Osteoblast (primary cell): Measurements from ENCODE around the gene NEDD4L. TPM values are rescaled to one million over a fixed set of nuclear protein-coding genes. Genes with fewer than 3 reads are reported as not detected.

Experiments used
- DNase-seq: peaks from one replicate; pipeline ENCODE4 v3.0.0; 2011; ENCODE audit warnings: low spot score, mixed read lengths; ENCODE audit not compliant: insufficient read length; ENCODE audit errors: missing footprints
- H2AFZ ChIP-seq: 2 replicates; pipeline ENCODE4 v1.6.0; 2011; ENCODE audit warnings: mild to moderate bottlenecking, low read length
- H3K27ac ChIP-seq: 2 replicates; pipeline ENCODE4 v1.5.1; 2011; ENCODE audit warnings: mild to moderate bottlenecking, low read depth, low read length, moderate library complexity
- H3K27me3 ChIP-seq: 2 replicates; pipeline ENCODE4 v1.6.0; 2012; ENCODE audit warnings: mild to moderate bottlenecking, control low read depth, inconsistent platforms, low read length, moderate library complexity; ENCODE audit not compliant: insufficient read depth
- H3K36me3 ChIP-seq: 2 replicates; pipeline ENCODE4 v1.5.1; 2011; ENCODE audit warnings: mild to moderate bottlenecking, low read length, control low read depth, moderate library complexity; ENCODE audit not compliant: insufficient read depth
- H3K4me1 ChIP-seq: 2 replicates; pipeline ENCODE4 v1.5.1; 2011; ENCODE audit warnings: mild to moderate bottlenecking, low read length, control low read depth, moderate library complexity; ENCODE audit not compliant: insufficient read depth
- H3K4me2 ChIP-seq: 2 replicates; pipeline ENCODE4 v1.6.0; 2011; ENCODE audit warnings: mild to moderate bottlenecking, low read length; ENCODE audit not compliant: insufficient read depth
- H3K4me3 ChIP-seq: fragments of 200-600 bp; sonication (generic); 3 replicates; pipeline ENCODE4 v1.5.1; 2012; ENCODE audit warnings: mild to moderate bottlenecking, low read length, inconsistent platforms; ENCODE audit not compliant: insufficient read depth
- H3K79me2 ChIP-seq: 2 replicates; pipeline ENCODE4 v1.6.0; 2012; ENCODE audit warnings: mild to moderate bottlenecking, low read length, control low read depth, inconsistent platforms; ENCODE audit not compliant: insufficient read depth
- H3K9me3 ChIP-seq: 2 replicates; pipeline ENCODE4 v1.5.1; 2011; ENCODE audit warnings: low read depth, low read length, control low read depth
- H4K20me1 ChIP-seq: 2 replicates; pipeline ENCODE4 v1.6.0; 2012; ENCODE audit warnings: mild to moderate bottlenecking, low read length, control low read depth; ENCODE audit not compliant: insufficient read depth
- CTCF ChIP-seq: IDR thresholded peaks from 2 replicates; pipeline ENCODE4 v1.5.1; 2011; ENCODE audit warnings: mild to moderate bottlenecking, low read depth, low read length, moderate library complexity; ENCODE audit errors: extremely low read depth
- total RNA-seq: library from RNA; depleted of rRNA; stranded (reverse); fragments of >200 nt; gene quantifications from 2 replicates; pipeline ENCODE4 v1.2.3, GENCODE V29; 2012

NEDD4L gene
- total RNA-seq, 1 donor, result 30.0 TPM

- Histone ChIP-seq H3K9me3 (no peaks in the 10 kb centered on the region), H4K20me1 (no peaks in the 10 kb centered on the region), H3K27ac (peak overlapping the region; percentile 97), H3K4me2 (peak overlapping the region; percentile 77), H3K36me3 (no peaks in the 10 kb centered on the region), H3K4me3 (peak overlapping the region; percentile 61), H3K27me3 (no peaks in the 10 kb centered on the region), H3K79me2 (peaks cover 33% of the 10 kb centered on the region), H2AFZ (no peak overlapping the region), H3K4me1 (peaks cover 59% of the 10 kb centered on the region)
- TF ChIP-seq CTCF, result no peak
- DNase-seq, result peak; percentile 35
These were observed 178.6 kb downstream of the NEDD4L start for GRCh38 chr18:58222432-58223125.

GRCh38 chr18:58223717-58224424 lies 179.8 kb downstream of the NEDD4L start:
- Histone ChIP-seq H3K27ac (peak overlapping the region; percentile 97), H4K20me1 (no peaks in the 10 kb centered on the region), H3K9me3 (no peaks in the 10 kb centered on the region), H3K4me1 (peaks cover 51% of the 10 kb centered on the region), H3K79me2 (peaks cover 46% of the 10 kb centered on the region), H3K4me3 (peak overlapping the region; percentile 61), H3K27me3 (no peaks in the 10 kb centered on the region), H3K36me3 (no peaks in the 10 kb centered on the region), H2AFZ (peak overlapping the region; percentile 48), H3K4me2 (peak overlapping the region; percentile 77)
- peak; percentile 83 for DNase-seq
- TF ChIP-seq CTCF, result no peak

GRCh38 chr18:58224425-58224750 lies 180.4 kb downstream of the NEDD4L start:
- Histone ChIP-seq H3K36me3 (no peaks in the 10 kb centered on the region), H3K27me3 (no peaks in the 10 kb centered on the region), H3K9me3 (no peaks in the 10 kb centered on the region), H4K20me1 (no peaks in the 10 kb centered on the region), H3K27ac (peak overlapping the region; percentile 97), H3K4me3 (peak overlapping the region; percentile 61), H3K4me1 (peaks cover 51% of the 10 kb centered on the region), H3K4me2 (peak overlapping the region; percentile 77), H2AFZ (peak overlapping the region; percentile 3), H3K79me2 (peaks cover 51% of the 10 kb centered on the region)
- DNase-seq, result peak; percentile 26
- TF ChIP-seq CTCF, result no peak

- Histone ChIP-seq H3K4me3 (no peak overlapping the region), H2AFZ (no peak overlapping the region), H4K20me1 (no peaks in the 10 kb centered on the region), H3K9me3 (no peaks in the 10 kb centered on the region), H3K4me1 (peaks cover 51% of the 10 kb centered on the region), H3K27ac (peak overlapping the region; percentile 97), H3K27me3 (no peaks in the 10 kb centered on the region), H3K79me2 (peaks cover 53% of the 10 kb centered on the region), H3K36me3 (no peaks in the 10 kb centered on the region), H3K4me2 (peak overlapping the region; percentile 77)
- peak; percentile 18 for DNase-seq
- no peak for TF ChIP-seq CTCF
These were observed 181.1 kb downstream of the NEDD4L start for GRCh38 chr18:58225101-58225500.
